HuH-7.5 (cell line): Measurements from ENCODE around the gene LDLRAP1.

Experiments
- DNase-seq: peaks from one replicate; pipeline ENCODE4 v3.0.0; 2011; ENCODE audit warnings: low spot score

The LDLRAP1 gene

DNA sequence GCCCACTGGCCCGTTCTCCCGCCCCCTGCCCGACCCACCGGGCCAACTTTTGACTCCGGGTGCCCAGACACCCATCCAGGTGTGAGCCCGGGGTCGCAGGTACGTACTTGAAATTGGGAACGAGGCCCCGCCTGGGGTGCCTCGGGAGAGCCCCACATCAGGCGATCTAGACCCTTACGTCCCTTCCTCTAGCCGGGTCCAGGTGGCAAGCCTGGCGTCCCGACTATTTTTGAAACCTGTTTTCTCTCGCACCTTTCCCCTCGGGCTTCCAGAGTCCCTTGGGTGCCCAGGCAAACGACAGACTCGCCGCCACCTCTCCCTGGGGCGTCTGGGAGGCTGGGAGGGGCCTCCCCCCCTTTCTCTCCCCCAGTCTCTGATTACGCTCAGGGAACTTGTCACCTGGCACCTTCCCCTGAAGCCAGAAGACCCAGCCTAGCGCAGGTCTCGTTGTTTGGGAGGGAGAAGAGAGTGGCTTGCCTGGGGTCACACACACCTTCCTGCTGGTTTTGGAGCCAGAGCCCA is 898 bp downstream of the LDLRAP1 start:
- DNase-seq = peak; percentile 34

DNA sequence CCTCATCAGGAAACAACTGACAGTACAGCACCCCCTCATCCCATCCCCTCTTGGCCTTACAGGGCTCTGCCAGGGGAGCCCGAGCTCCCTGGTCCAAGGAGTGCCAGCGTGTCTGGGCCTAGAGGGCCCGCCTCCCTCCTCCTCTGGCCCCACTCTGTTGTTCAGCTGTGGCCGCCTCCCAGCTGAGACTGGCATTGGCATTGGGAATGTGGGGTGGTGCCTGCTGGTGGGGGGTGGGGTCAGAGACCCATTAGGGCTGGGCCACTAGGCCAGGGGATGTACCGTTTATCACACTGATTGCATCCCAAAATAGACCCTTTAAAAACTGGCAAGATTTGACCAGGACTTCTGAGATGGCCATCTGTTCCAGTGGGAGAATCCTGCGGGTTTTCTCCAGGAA is 1.4 kb downstream of the LDLRAP1 start:
- DNase-seq = no peak

DNA sequence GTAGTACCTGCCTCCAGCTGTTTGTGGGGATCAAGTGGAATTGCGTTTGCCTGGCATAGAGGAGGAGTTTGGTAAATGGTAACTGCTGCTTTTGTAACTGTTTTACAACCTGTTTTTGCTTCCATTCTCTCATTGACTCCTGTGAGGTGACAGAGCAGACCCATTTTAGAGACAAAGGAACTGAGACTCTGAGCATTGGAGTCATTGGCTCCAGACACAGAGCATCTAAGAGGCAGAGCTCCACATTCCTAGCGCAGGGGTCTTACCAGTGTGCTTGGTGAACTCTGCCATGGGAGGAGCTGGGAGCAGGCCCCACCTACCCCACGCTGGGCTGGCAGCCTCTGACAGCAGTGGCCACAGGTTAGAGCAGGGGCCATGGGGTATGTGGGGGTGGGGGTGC is 2.4 kb downstream of the LDLRAP1 start:
- DNase-seq = no peak

GRCh38 chr1:25546193-25546592 is 2.8 kb downstream of the LDLRAP1 start:
- DNase-seq = no peak

GRCh38 chr1:25548601-25549000 is 5.2 kb downstream of the LDLRAP1 start:
- DNase-seq = no peak

DNA sequence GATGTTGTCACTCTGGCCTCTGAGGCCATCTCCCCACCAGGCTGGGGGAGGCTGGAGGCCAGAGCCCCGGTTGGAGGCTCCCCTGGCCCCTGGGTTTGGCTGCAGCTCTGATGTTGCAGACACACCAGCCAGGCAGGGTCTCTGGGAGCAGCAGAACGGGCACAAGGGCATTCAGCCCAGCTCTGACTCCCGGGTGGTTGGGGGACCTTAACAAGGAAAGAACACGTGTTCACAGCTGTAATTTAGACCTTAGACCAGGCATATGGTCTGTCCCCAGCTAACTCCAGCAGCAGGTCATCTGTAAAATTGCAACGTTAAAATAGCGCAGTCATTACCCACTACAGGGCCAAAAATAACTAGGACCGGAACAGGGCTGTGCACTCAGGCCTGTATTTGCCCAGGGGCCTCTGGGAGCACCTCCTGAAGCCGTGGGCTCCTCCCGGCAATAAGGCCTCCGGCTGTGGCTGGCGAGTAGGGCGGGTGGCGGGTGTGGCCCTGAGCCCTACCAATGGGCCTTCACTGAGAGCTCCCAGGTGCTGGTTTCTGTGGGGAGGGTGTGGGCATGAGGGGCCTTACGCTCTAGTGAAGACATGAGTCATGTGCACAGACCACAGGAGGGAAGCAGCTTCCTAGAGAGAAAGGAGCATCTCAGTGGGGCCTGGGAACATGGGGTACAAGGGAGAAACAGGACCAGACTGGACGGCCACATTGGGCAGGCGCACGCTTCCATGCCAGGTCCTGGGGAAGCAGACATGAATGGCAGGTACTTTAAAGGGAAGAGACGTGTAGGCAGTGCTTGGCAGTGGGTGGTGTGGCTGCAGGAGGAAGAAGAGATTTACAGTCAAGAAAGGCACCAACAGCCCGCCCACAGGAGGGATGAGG is 6.1 kb downstream of the LDLRAP1 start:
- no peak for DNase-seq

DNA sequence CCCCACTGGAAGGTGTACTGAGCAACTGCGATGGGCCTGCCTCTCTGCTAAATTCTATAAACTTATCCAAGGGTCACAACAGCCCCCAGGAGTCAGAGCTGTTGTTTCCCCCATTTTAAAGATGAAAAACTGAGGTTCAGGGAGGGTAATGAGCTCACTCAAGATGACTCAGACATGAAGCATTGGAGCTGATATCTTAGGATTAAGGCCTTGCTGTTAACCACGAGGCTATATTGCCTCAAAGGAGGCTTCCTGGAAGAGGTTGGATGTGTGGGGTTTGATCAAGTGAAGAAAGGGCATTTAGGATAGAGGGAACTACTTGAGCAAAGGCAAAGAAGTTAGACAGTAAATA is 6.7 kb downstream of the LDLRAP1 start:
- no peak for DNase-seq

DNA sequence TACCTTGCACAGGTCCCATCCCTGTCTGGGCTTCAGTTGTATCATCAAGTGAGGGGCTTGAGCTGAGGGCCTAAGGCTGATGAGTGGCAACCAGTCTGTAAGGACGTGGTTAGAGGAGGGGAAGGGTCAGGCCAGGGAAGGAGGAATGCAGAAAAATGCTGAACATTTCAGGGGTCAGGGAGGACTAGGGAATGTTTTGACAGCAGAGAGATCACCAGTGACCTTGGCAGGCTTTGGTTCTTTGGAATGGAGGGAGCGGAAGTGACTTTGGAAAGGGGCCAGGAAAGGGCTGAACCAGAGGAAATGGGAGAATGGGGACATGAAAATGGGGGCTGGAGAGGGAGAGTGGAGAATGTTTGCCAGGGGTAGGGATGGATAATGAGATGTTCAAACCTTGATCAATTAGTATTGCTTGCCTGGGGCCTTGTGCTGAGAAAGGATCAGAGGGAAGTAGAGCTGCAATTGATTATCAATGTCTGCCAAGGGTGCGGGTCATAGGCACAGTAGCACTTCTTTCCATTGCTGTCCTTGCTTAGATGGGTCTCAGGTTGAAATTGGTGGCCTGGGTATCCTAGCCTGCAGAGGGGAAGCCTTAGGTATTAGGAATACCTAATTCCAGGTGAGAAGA is 7.4 kb downstream of the LDLRAP1 start:
- peak; percentile 56 for DNase-seq

- no peak for DNase-seq
Measured at GRCh38 chr1:25553749-25554429, 10.5 kb downstream of the LDLRAP1 start.

DNA sequence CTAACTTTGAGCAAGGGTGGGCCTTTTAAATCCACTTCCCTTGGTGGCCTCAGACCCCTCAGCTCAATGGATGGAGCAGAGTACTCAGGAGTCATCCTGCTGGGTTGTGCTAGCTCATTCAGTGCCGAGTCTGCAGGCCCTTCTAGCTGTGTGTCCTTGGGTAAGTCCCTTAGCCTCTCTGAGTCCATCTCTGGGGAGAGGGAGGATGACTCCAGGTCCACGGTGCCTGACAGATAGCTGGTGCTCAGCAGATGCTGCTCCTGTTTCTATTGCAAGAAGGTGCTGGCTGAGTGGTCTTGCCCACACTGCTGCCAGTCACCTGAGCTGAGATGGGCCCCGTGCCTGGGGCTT is 11.0 kb downstream of the LDLRAP1 start:
- DNase-seq = no peak

- DNase-seq = no peak
Measured at GRCh38 chr1:25554886-25555752, 11.7 kb downstream of the LDLRAP1 start.

DNA sequence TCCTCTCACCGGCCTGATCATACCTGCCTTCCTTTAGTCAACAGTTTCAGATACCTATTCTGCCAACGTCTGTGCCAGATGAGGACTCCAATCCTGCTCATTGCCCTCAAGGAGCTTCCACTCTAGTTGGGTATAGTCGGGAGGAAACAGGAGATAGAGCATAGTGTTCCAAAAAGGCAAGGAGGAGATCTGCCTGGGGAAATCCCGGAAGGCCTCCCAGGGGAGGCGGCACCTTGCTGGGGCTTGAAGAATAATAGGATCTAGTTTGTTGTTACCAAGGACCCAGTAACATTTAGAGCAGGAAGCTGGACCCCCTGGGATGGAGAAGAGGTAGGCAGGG is 12.3 kb downstream of the LDLRAP1 start:
- no peak for DNase-seq

DNA sequence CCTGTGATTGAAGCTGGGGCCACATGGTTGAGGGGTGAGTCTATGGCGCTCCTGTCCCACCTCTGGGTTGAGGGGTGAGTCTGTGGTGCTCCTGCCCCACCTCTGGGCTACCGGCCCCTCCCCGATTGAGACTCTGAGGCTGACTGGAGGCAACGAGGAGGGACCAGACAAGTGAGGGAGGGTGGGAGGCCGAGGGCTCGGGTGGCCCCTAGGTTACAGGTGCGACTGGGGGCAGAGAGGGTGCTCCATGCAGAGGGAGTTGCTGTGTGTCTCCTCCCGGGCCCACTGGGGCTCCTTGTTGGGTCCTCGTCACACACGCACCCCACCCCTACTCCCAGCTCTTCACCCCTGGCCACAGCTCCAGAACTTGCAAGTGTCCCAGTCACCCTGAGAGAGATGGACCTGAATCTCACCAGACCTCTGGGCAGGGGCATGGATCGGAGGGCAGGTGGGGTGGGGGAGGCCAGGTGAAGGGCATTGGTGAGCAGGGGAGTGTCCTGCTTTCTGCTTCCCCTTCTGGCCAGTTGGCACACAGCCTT is 12.8 kb downstream of the LDLRAP1 start:
- DNase-seq = no peak

DNA sequence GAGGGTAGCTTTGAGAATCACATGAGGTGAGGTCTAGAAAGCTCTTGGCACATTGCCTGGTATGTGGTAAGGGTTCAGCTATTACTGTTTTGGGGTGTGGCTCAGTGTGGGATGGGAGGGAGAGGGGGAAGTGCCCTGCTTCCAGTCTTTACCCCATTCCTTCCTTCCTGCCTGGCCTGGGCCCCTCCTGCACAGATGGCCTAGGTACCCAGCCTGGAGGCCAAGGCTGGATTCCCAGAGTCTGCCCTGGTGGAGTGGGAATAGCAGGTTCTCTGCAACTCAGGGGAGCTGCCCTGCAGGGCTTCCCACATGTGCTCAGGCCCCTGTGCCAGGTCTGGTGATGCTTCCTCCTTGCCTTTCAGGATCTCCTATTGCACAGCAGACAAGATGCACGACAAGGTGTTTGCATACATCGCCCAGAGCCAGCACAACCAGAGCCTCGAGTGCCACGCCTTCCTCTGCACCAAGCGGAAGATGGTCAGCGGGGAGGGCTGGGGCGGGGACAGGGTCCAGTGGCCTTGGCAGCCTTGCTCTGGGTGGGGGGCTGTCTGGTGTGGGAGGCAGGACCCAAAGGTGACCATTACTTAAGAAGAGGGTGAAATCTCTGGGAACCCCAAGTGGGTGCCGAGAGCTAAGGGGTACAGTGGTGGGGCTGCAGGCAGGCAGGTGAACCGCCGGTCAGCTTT is 13.5 kb downstream of the LDLRAP1 start:
- no peak for DNase-seq

- no peak for DNase-seq
Measured at GRCh38 chr1:25557543-25557942, 14.1 kb downstream of the LDLRAP1 start.

DNA sequence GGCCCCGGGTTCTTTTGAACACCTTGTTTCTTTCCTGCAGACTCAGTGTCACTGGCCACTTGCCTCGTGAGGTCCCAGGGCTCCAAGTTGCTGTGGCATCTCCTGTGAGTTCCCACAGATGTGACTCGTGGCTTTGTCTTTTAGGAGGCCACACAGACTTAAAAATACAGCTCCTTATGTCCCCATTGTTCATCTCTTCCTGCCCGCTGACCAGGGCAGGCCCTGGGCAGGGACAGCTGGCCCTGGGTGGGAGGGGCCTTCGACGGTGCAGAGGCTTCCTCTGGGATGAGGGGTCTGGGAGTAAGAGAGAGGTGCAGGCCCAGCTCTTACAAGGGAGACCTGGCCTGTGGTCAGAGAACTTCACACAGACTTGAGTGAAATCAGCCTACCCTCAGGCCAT is 15.6 kb downstream of the LDLRAP1 start:
- DNase-seq = no peak

DNA sequence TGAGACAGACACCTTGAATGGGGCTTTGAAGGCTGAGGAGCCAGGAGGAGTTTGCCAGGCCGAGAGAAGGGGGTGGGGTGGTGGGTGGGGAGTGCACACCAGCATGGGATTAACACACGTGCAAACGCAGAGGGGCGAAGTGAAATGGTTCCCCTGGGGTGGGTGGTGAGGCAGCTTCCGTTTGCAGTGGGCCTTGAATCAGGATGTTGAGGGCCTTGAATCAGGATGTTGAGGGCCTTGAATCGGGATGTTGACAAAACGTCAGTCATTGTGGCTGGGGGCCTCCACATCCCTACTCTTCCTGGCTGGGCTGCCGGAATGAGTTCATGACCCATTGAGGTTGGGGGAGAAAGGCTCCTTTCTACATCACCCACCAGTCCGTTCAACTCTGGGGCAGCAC is 16.6 kb downstream of the LDLRAP1 start:
- no peak for DNase-seq

GRCh38 chr1:25560788-25561187 is 17.4 kb downstream of the LDLRAP1 start:
- no peak for DNase-seq

- DNase-seq = no peak
Measured at GRCh38 chr1:25561421-25562100, 18.2 kb downstream of the LDLRAP1 start.

DNA sequence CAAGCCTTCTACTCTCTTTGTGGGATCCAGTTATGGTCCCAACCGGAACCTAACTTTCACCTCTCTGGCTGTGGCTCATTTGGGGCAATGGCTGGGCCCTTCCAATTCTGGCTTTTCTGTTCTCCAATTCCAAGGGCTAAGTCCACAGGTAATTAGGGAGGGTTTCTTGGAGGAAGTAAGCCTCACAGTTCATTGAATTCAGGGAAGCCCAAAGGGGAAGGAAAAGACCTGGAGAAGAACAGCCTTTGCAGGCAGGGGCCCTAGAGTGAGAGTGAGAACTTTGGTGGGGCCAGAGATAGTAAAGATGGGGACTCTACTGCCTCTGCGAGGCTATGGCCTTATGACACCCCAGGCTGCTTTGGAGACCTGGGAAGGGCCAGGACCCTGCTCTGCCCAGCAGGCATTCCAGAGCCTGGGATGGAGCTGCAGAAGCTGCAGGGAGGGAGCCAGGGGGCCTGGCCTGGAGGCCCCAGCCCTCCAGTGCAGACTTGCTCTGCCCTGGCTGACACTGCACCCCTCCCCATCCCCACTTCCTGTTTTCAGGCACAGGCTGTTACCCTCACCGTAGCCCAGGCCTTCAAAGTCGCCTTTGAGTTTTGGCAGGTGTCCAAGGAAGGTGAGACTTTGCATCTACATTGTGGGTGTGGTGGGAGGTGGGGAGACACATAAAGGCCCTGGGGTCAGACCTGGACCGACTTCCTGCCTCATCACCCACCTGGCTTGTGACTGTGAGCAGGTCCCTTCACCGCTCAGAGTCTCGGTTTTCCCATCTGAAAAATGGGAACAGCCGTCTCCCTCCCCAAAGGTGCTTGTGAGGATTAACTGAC is 18.9 kb downstream of the LDLRAP1 start:
- no peak for DNase-seq
